Lower leg skin (tissue), 4 donors: ENCODE data around the gene ATCAY. TPM values are rescaled to one million over a fixed set of nuclear protein-coding genes. Genes with fewer than 3 reads are reported as not detected.
"Not testable (repeated sequence)": the region's sequence is repeated elsewhere in the genome, so short reads cannot be mapped to it uniquely, and the experiment has no call there.

ENCODE experiments used
- DNase-seq, 2 donors: peaks; one replicate each; pipeline ENCODE4 v3.0.0-alpha.2; 2019; ENCODE audit warnings: low spot score in 2 of 2
- H3K4me3 ChIP-seq: fragments of 200-600 bp; sonication (generic); 2 replicates; pipeline ENCODE4 v1.5.1; 2017; ENCODE audit warnings: mild to moderate bottlenecking, low read depth; ENCODE audit not compliant: poor library complexity, severe bottlenecking
- POLR2A ChIP-seq, 2 donors: fragments of 450-650 bp; IDR thresholded peaks; one replicate each; pipeline ENCODE4 v1.6.1; 2016 to 2017; ENCODE audit warnings: antibody characterized with exemption in 2 of 2, mild to moderate bottlenecking in 1 of 2, moderate library complexity in 1 of 2
- WGBS, 2 donors: methylation state at CpG; one replicate each; pipeline ENCODE4 v1.1.5; 2018; 5-methylcytosine and 5-hydroxymethylcytosine counted together
- intact Hi-C: fragments of 100-400 bp; cut with DNase I; formaldehyde crosslinking; loops from one replicate; pipeline ENCODE4 v1.15.0; 2023; ENCODE audit warnings: low total_unique reads
- total RNA-seq, 4 donors: library from RNA; depleted of rRNA; stranded (reverse); fragments of >200 nt; gene quantifications; one replicate each; pipeline ENCODE4 v1.1.0, GENCODE V29; 2016
- TF ChIP-seq, protein P1 (sequence below), 3 donors: fragments of 450-650 bp; IDR thresholded peaks; one replicate each; pipeline ENCODE4 v1.5.1; 2016; ENCODE audit warnings: antibody characterized with exemption in 3 of 3, mild to moderate bottlenecking in 3 of 3, moderate library complexity in 2 of 3

The ATCAY gene
- total RNA-seq, 4 donors from 2014 or later: not detected

DNA sequence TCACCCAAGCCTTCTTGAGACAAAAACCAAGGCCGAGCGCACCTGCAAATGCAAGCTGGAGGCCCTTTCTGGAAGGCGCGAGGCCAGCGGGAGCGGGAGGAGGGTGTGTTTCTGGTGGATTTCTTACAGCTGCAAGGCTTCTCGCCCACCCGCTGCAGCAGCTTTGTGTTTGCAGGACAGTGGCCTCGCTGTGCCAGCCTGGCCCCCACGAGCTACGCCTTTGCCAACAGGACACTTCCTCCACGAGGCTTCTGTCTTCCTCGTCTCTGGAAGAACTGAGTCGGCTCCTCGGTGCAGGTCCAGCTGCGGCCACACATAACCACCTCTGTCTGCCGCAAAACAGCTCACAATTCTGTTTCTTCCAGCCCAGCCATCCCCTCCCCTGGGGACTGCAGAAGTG lies 10.1 kb downstream of the ATCAY start:
- DNase-seq: no peak
- intact Hi-C loops: no loop called here
- 85 to 88% methylated on average over 17 of the region's 17 CpGs for WGBS, 2 donors
- TF ChIP-seq, protein P1, sequence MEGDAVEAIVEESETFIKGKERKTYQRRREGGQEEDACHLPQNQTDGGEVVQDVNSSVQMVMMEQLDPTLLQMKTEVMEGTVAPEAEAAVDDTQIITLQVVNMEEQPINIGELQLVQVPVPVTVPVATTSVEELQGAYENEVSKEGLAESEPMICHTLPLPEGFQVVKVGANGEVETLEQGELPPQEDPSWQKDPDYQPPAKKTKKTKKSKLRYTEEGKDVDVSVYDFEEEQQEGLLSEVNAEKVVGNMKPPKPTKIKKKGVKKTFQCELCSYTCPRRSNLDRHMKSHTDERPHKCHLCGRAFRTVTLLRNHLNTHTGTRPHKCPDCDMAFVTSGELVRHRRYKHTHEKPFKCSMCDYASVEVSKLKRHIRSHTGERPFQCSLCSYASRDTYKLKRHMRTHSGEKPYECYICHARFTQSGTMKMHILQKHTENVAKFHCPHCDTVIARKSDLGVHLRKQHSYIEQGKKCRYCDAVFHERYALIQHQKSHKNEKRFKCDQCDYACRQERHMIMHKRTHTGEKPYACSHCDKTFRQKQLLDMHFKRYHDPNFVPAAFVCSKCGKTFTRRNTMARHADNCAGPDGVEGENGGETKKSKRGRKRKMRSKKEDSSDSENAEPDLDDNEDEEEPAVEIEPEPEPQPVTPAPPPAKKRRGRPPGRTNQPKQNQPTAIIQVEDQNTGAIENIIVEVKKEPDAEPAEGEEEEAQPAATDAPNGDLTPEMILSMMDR (IDR thresholded peaks at IDR 0.05): no peak
- TF ChIP-seq POLR2A (IDR thresholded peaks at IDR 0.05): no peak
- no peak overlapping the region for H3K4me3 ChIP-seq

DNA sequence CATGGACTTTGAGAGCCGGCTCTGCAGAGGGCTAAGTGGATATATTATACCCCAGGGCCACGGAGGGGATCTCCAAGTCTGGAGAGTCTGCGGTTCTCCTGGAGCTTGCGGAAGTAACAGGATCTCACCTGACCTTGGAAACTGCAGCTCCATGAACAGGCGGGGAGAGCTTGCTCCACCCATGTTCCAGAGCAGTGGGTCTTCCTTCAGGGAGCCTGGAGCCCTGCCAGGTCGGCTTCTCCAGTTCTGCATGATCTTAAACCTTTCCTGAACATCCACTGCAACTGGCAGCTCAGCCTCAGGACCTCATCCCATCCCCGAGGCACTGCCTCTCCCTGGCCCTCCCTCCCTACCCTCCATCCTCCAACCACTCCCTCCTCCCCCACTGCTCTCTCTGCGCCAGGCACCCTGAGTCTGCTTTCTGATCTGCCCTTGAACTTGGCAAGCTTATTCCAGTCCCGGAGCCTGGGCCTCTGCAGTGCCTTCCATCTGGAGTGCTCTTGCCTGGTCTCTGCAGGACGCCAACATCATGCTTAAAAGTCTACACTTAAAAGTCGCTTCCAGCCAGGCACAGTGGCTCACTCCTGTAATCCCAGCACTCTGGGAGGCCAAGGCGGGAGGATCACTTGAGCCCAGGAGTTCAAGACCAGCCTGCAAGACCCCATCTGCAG lies 13.2 kb downstream of the ATCAY start:
- TF ChIP-seq, protein P1 (IDR thresholded peaks at IDR 0.05): no peak
- TF ChIP-seq POLR2A (IDR thresholded peaks at IDR 0.05): no peak
- 41 to 49% methylated on average over 12 of the region's 12 CpGs for WGBS, 2 donors
- no peak for DNase-seq

DNA sequence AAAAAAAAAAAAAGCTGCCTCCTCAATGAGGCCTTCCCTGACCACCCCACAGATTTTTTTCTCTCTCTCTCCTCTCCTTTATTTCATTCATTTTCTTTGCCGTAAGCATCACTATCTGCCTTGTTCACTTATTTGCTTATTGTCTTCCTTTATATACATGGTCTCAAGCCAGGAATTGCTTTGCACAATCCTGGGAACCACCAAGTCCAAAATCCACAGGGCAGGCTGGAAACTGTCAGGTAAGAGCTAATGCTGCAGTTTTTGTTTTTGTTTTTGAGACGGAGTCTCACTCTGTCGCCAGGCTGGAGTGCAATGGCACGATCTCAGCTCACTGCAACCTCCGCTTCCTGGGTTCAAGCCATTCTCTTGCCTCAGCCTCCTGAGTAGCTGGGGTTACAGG lies 14.5 kb downstream of the ATCAY start:
- WGBS, 2 donors: 62 to 64% methylated on average over 5 of the region's 5 CpGs
- H3K4me3 ChIP-seq, DNase-seq, intact Hi-C loops: not testable (repeated sequence)

More for the DNA sequence above, 13.2 kb downstream of the ATCAY start:
- no peak overlapping the region for H3K4me3 ChIP-seq
- intact Hi-C loops: no loop called here

DNA sequence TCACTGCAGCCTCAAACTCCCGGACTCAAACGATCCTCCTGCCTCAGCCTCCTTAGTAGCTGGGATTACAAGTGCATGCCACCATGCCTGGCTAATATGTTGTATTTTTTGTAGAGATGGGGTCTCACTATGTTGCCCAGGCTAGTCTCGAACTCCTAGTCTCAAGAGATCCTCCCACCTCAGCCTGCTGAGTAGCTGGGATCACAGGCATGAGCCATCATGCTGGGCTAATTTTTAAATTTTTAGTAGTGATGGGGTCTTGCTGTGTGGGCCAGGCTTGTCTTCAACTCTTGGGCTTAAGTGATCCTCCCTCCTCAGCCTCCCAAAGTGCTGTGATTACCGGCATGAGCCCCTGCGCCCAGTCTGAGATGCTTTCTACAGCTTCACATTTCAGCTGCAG lies 15.3 kb downstream of the ATCAY start:
- no peak overlapping the region for H3K4me3 ChIP-seq
- intact Hi-C loops: no loop called here
- 81 to 93% methylated on average over 5 of the region's 5 CpGs for WGBS, 2 donors
- TF ChIP-seq, protein P1 (IDR thresholded peaks at IDR 0.05): no peak
- no peak for TF ChIP-seq POLR2A (IDR thresholded peaks at IDR 0.05)
- no peak for DNase-seq

DNA sequence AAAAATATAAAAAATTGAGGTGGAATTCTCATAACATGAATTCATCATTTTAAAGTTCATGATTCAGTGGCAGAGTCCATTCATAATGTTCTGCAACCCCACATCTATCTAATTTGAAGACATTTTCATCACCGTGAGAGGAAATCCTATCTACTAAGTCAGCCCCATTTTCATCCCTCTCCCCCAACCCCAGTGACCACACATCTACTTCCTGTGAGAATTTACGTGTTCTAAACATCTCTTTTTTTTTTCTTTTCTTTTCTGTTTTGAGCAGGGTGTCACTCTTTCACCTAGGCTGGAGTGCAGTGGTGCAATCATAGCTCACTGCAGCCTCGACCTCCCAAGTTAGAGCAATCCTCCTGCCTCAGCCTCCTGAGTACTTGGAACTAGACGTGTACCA lies 17.5 kb downstream of the ATCAY start:
- TF ChIP-seq, protein P1 (IDR thresholded peaks at IDR 0.05): no peak
- TF ChIP-seq POLR2A (IDR thresholded peaks at IDR 0.05): no peak
- intact Hi-C loops: no loop called here
- DNase-seq: no peak
- WGBS, 2 donors: 75 to 78% methylated on average over 4 of the region's 4 CpGs
- H3K4me3 ChIP-seq: no peak overlapping the region

DNA sequence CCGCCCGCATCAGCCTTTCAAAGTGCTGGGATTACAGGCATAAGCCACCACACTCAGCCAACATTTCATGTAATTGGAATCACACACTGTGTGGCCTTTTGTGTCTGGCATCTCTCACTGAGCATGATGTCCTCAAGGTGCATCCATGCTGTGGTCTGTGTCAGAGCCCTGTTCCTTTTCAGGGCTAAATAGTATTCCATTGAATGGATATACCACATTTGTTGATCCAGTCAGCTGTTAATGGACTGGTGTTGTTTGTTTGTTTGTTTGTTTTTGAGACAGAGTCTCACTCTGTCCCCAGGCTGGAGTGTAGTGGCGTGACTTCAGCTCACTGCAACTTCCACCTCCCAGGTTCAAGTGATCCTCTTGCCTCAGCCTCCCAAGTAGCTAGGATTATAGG lies 17.9 kb downstream of the ATCAY start:
- no peak overlapping the region for H3K4me3 ChIP-seq
- 91 to 96% methylated on average over 3 of the region's 3 CpGs for WGBS, 2 donors
- TF ChIP-seq, protein P1 (IDR thresholded peaks at IDR 0.05): no peak
- TF ChIP-seq POLR2A (IDR thresholded peaks at IDR 0.05): no peak
- DNase-seq: no peak
- intact Hi-C loops: no loop called here
